HepG2 (cell line): Measurements from ENCODE around the gene CDH22. TPM values are rescaled to one million over a fixed set of nuclear protein-coding genes. Genes with fewer than 3 reads are reported as not detected.

Experiments used
- ATAC-seq: fragments of 200-7000 bp; cut with Tn5 transposase; 3 replicates; pipeline ENCODE4 v1.9.1; 2020; ENCODE audit warnings: mild to moderate bottlenecking, moderate library complexity
- BruUV-seq: library from RNA; stranded (reverse); fragments of 400-500 nt; replicated peaks from 2 replicates; lab custom pipeline; 2021; lab: Mats Ljungman, UMichigan
- CTCF ChIA-PET: fragments of 300-600 bp; formaldehyde crosslinking; extraction: SDS; loops from one replicate; lab custom pipeline; 2021; ENCODE audit warnings: low total read pairs, inconsistent platforms, low intra/inter-chr PET ratio; lab: Yijun Ruan, JAX
- POLR2A ChIA-PET: fragments of 350-600 bp; sonication (Branson Sonifier 250); formaldehyde crosslinking; loops from one replicate; lab custom pipeline; 2020; ENCODE audit warnings: antibody characterized with exemption, inconsistent platforms; lab: Yijun Ruan, JAX
- DNase-seq: peaks from one replicate; pipeline ENCODE4 v3.0.0-alpha.2; 2015; ENCODE audit warnings: low spot score
- FAIRE-seq: peaks from 3 replicates; lab custom pipeline; 2011; peaks lifted over from hg19 to GRCh38; lab: Jason Lieb, UNC
- H2AFZ ChIP-seq: one replicate; pipeline ENCODE4 v1.6.1; 2011; ENCODE audit warnings: low read length, inconsistent platforms
- H3K27ac ChIP-seq: fragments of 300-600 bp; 3 replicates; pipeline ENCODE4 v1.8.0; 2011; ENCODE audit warnings: mixed run types, mild to moderate bottlenecking, mixed read lengths, low read length, inconsistent platforms; ENCODE audit not compliant: insufficient read depth; ENCODE audit errors: extremely low read length
- H3K27me3 ChIP-seq, 2 experiments: fragments of 200-600 bp in 1 of 2; 2 replicates in 1 of 2; 3 replicates in 1 of 2; pipeline versions ENCODE4 v1.6.0 to v1.8.0; 2011; ENCODE audit warnings: low read length in 2 of 2, mild to moderate bottlenecking in 2 of 2, moderate library complexity in 2 of 2, inconsistent platforms in 1 of 2; ENCODE audit not compliant: insufficient read depth in 2 of 2, control insufficient read depth in 1 of 2
- H3K36me3 ChIP-seq, 2 experiments: fragments of 200-600 bp in 1 of 2; replicated peaks in 1 of 2; 2 replicates in 1 of 2; 3 replicates in 1 of 2; pipeline versions ENCODE4 v1.5.1 to v1.8.0; 2011; ENCODE audit warnings: low read length in 2 of 2, inconsistent platforms in 1 of 2; ENCODE audit not compliant: insufficient read depth in 2 of 2, control insufficient read depth in 1 of 2
- H3K4me1 ChIP-seq: 2 replicates; pipeline ENCODE4 v1.5.1; 2012; ENCODE audit warnings: low read length, inconsistent platforms; ENCODE audit not compliant: insufficient read depth
- H3K4me2 ChIP-seq: 2 replicates; pipeline ENCODE4 v1.6.0; 2011; ENCODE audit warnings: low read depth, low read length, inconsistent platforms
- H3K4me3 ChIP-seq, 3 experiments: fragments of 200-600 bp in 1 of 3; sonication (generic), shearing (Covaris generic) in 1 of 3; replicated peaks in 1 of 3; 2 replicates each; pipeline ENCODE4 v1.5.1; 2011 to 2016; ENCODE audit warnings: low read length in 3 of 3, inconsistent platforms in 2 of 3, low read depth in 2 of 3, mild to moderate bottlenecking in 2 of 3, control low read depth in 1 of 3, mixed read lengths in 1 of 3; ENCODE audit not compliant: insufficient read depth in 1 of 3
- H3K79me2 ChIP-seq: one replicate; pipeline ENCODE4 v1.6.1; 2011; ENCODE audit warnings: low read length, inconsistent platforms; ENCODE audit not compliant: insufficient read depth
- H3K9ac ChIP-seq: 2 replicates; pipeline ENCODE4 v1.6.0; 2011; ENCODE audit warnings: mild to moderate bottlenecking, low read depth, low read length, inconsistent platforms; ENCODE audit not compliant: insufficient read depth
- H3K9me3 ChIP-seq: 2 replicates; pipeline ENCODE4 v1.5.1; 2012; ENCODE audit warnings: mild to moderate bottlenecking, low read length
- H4K20me1 ChIP-seq: 2 replicates; pipeline ENCODE4 v1.6.0; 2011; ENCODE audit warnings: inconsistent platforms, mild to moderate bottlenecking, low read length, moderate library complexity; ENCODE audit not compliant: insufficient read depth
- GTF3A ChIP-seq: sonication (generic); formaldehyde crosslinking; conservative IDR thresholded peaks from 2 replicates; pipeline ENCODE4 v1.4.0; 2020; ENCODE audit warnings: mild to moderate bottlenecking, missing genetic modification reagents
- MZF1 ChIP-seq: sonication (generic); formaldehyde crosslinking; IDR thresholded peaks from 2 replicates; pipeline ENCODE4 v1.8.1; 2023; ENCODE audit warnings: mild to moderate bottlenecking, missing genetic modification reagents, borderline replicate concordance
- SMARCC2 ChIP-seq: fragments of 450-650 bp; IDR thresholded peaks from 2 replicates; pipeline ENCODE4 v1.6.1; 2017; ENCODE audit warnings: antibody characterized with exemption, mild to moderate bottlenecking
- TAF1 ChIP-seq: sonication (generic); formaldehyde crosslinking; IDR thresholded peaks from 2 replicates; pipeline ENCODE4 v1.4.0; 2020; ENCODE audit warnings: missing genetic modification reagents
- THAP11 ChIP-seq: IDR thresholded peaks from 2 replicates; pipeline ENCODE4 v1.6.1; 2016; ENCODE audit warnings: missing biosample characterization, missing genetic modification reagents
- ZFP37 ChIP-seq: sonication (generic); formaldehyde crosslinking; IDR thresholded peaks from 2 replicates; pipeline ENCODE4 v1.4.0; 2020; ENCODE audit warnings: missing genetic modification reagents, borderline replicate concordance
- ZNF839 ChIP-seq: sonication (generic); formaldehyde crosslinking; IDR thresholded peaks from 2 replicates; pipeline ENCODE4 v1.4.0; 2020; ENCODE audit warnings: missing genetic modification reagents, mild to moderate bottlenecking, borderline replicate concordance
- WGBS: methylation state at CpG from one replicate; pipeline ENCODE4 v1.1.6; 2017; ENCODE audit warnings: low lambda C conversion rate; 5-methylcytosine and 5-hydroxymethylcytosine counted together
- in situ Hi-C: cut with HindIII; loops from 2 replicates; pipeline ENCODE4 v1.10.0; 2017; ENCODE audit warnings: low pct_unique_long_range_greater_than_20kb; ENCODE audit not compliant: extremely low pct_ligation_motif_present
- intact Hi-C: fragments of 100-400 bp; cut with micrococcal nuclease; formaldehyde crosslinking; loops from one replicate; pipeline ENCODE4 v1.10.0; 2022; ENCODE audit not compliant: unreplicated experiment
- polyA plus RNA-seq, 8 experiments: library from polyadenylated mRNA; depleted of rRNA in 3 of 8; stranded (reverse) in 7 of 8; unstranded in 1 of 8; fragments of >200 nt; fragmentation: Illumina TruSeq in 4 of 8; extraction: Trizol in 4 of 8; gene quantifications; 2 replicates each; pipeline versions ENCODE4 v1.2.1 to v1.2.3, GENCODE V29; 2011 to 2016; ENCODE audit warnings: low read depth in 4 of 8, missing spikeins in 1 of 8, mixed read lengths in 1 of 8; ENCODE audit not compliant: insufficient read depth in 1 of 8
- total RNA-seq, 5 experiments: library from RNA; depleted of rRNA; stranded (reverse); fragments of >200 nt; fragmentation: Illumina TruSeq; extraction: Trizol; gene quantifications; 2 replicates each; pipeline ENCODE4 v1.2.3, GENCODE V29; 2016; ENCODE audit warnings: low read depth in 1 of 5
- TF ChIP-seq, protein P1 (sequence below): sonication (generic); formaldehyde crosslinking; IDR thresholded peaks from 2 replicates; pipeline ENCODE4 v1.9.0; 2021; ENCODE audit warnings: mild to moderate bottlenecking, missing genetic modification reagents
- TF ChIP-seq, protein P2 (sequence below): sonication (generic); formaldehyde crosslinking; IDR thresholded peaks from 2 replicates; pipeline ENCODE4 v1.4.0; 2020; ENCODE audit warnings: mild to moderate bottlenecking, low read depth, missing genetic modification reagents
- TF ChIP-seq, protein P3 (sequence below): IDR thresholded peaks from 2 replicates; pipeline ENCODE4 v1.6.1; 2016; ENCODE audit warnings: mild to moderate bottlenecking, missing biosample characterization, missing genetic modification reagents

Gene CDH22
- total and polyA plus RNA-seq, 2 of the 13 experiments (the other 11 are each of a cell fraction or from before 2014, with no cell fraction given): not detected

DNA sequence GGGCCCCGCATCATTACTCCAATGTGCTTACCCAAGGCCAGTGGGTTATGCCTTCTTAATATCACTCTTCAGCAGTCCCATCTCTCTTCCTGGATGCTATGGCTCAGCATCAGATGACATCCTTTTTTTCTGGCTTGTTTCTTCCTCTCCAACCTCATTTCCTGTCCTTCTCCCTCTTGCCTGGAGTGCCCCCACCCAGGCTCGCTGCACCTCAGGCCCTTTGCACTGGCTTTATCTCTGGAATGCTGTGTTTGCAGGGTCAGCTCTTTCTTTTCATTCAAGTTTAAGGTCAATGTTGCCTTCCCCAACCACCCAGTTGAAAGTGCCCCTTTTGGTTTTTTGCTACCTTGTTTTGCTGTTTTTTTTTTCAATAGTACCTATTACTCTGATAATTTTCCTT is 153.5 kb downstream of the CDH22 start:
- H2AFZ ChIP-seq: no peak overlapping the region
- in situ Hi-C loops (no loop called here), intact Hi-C loops (no loop called here)
- FAIRE-seq: no peak
- no peak overlapping the region for H3K4me2 ChIP-seq
- no peak overlapping the region for H3K9ac ChIP-seq
- no peak overlapping the region for H3K4me3 ChIP-seq
- no peaks in the 10 kb centered on the region for H3K9me3 ChIP-seq
- POLR2A ChIA-PET: no interaction called here
- H3K27ac ChIP-seq: no peak overlapping the region
- peaks cover 3% of the 10 kb centered on the region; the same call in 1 of the 2 replicates for H4K20me1 ChIP-seq
- H3K27me3 ChIP-seq: peaks cover 4 to 48% of the 10 kb centered on the region in 2 experiments; a peak in 4 of 5 replicates
- ATAC-seq: no peak
- peaks cover 9% of the 10 kb centered on the region; the same call in 1 of the 2 replicates for H3K4me1 ChIP-seq
- BruUV-seq: no TSS peak
- CTCF ChIA-PET: no interaction called here
- no peak for DNase-seq
- TF ChIP-seq SMARCC2 (no peak), ZFP37 (no peak), GTF3A (no peak)
- WGBS: 3% methylated on average over 2 of the region's 2 CpGs
- H3K79me2 ChIP-seq: no peaks in the 10 kb centered on the region
- no peaks in the 10 kb centered on the region for H3K36me3 ChIP-seq

DNA sequence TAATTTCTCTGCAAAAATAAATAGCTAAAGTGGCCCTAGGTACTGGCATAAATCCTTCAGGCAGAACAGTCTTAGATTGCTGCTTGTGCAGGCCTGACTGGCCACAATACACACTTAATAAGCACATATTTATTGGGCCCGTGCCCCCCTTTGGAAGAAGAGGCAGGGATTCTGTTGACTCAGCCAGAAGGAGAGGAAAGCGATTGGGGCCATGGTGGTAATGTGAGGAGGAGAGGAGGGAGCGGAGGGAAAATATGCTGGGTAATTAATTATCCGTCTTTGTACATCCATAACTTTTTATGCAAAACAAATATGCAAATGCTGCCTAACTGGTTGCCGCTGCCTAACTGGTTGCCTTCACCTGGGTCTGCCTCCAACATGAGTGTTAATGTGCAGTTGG is 154.0 kb downstream of the CDH22 start:
- no TSS peak for BruUV-seq
- DNase-seq (no peak), FAIRE-seq (no peak), ATAC-seq (no peak)
- no peak overlapping the region for H3K4me2 ChIP-seq
- H3K9ac ChIP-seq: no peak overlapping the region
- peaks cover 9% of the 10 kb centered on the region; the same call in 1 of the 2 replicates for H3K4me1 ChIP-seq
- H3K9me3 ChIP-seq: no peaks in the 10 kb centered on the region
- POLR2A ChIA-PET: no interaction called here
- no peak overlapping the region for H2AFZ ChIP-seq
- intact Hi-C loops (no loop called here), in situ Hi-C loops (no loop called here)
- H3K27me3 ChIP-seq: peaks cover 4 to 53% of the 10 kb centered on the region in 2 experiments; a peak in 4 of 5 replicates
- no peaks in the 10 kb centered on the region for H3K36me3 ChIP-seq
- CTCF ChIA-PET: no interaction called here
- H3K79me2 ChIP-seq: no peaks in the 10 kb centered on the region
- peaks cover 3% of the 10 kb centered on the region; the same call in 1 of the 2 replicates for H4K20me1 ChIP-seq
- no peak overlapping the region for H3K4me3 ChIP-seq
- WGBS: 14% methylated on average over 5 of the region's 5 CpGs
- no peak overlapping the region for H3K27ac ChIP-seq
- TF ChIP-seq, protein P1, sequence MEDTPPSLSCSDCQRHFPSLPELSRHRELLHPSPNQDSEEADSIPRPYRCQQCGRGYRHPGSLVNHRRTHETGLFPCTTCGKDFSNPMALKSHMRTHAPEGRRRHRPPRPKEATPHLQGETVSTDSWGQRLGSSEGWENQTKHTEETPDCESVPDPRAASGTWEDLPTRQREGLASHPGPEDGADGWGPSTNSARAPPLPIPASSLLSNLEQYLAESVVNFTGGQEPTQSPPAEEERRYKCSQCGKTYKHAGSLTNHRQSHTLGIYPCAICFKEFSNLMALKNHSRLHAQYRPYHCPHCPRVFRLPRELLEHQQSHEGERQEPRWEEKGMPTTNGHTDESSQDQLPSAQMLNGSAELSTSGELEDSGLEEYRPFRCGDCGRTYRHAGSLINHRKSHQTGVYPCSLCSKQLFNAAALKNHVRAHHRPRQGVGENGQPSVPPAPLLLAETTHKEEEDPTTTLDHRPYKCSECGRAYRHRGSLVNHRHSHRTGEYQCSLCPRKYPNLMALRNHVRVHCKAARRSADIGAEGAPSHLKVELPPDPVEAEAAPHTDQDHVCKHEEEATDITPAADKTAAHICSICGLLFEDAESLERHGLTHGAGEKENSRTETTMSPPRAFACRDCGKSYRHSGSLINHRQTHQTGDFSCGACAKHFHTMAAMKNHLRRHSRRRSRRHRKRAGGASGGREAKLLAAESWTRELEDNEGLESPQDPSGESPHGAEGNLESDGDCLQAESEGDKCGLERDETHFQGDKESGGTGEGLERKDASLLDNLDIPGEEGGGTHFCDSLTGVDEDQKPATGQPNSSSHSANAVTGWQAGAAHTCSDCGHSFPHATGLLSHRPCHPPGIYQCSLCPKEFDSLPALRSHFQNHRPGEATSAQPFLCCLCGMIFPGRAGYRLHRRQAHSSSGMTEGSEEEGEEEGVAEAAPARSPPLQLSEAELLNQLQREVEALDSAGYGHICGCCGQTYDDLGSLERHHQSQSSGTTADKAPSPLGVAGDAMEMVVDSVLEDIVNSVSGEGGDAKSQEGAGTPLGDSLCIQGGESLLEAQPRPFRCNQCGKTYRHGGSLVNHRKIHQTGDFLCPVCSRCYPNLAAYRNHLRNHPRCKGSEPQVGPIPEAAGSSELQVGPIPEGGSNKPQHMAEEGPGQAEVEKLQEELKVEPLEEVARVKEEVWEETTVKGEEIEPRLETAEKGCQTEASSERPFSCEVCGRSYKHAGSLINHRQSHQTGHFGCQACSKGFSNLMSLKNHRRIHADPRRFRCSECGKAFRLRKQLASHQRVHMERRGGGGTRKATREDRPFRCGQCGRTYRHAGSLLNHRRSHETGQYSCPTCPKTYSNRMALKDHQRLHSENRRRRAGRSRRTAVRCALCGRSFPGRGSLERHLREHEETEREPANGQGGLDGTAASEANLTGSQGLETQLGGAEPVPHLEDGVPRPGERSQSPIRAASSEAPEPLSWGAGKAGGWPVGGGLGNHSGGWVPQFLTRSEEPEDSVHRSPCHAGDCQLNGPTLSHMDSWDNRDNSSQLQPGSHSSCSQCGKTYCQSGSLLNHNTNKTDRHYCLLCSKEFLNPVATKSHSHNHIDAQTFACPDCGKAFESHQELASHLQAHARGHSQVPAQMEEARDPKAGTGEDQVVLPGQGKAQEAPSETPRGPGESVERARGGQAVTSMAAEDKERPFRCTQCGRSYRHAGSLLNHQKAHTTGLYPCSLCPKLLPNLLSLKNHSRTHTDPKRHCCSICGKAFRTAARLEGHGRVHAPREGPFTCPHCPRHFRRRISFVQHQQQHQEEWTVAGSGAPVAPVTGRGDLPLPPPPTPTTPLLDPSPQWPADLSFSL (CRISPR knock-in tag): no peak
- TF ChIP-seq TAF1 (no peak), MZF1 (CRISPR knock-in tag) (no peak), THAP11 (CRISPR knock-in tag) (no peak), ZNF839 (no peak)
- TF ChIP-seq, protein P2, sequence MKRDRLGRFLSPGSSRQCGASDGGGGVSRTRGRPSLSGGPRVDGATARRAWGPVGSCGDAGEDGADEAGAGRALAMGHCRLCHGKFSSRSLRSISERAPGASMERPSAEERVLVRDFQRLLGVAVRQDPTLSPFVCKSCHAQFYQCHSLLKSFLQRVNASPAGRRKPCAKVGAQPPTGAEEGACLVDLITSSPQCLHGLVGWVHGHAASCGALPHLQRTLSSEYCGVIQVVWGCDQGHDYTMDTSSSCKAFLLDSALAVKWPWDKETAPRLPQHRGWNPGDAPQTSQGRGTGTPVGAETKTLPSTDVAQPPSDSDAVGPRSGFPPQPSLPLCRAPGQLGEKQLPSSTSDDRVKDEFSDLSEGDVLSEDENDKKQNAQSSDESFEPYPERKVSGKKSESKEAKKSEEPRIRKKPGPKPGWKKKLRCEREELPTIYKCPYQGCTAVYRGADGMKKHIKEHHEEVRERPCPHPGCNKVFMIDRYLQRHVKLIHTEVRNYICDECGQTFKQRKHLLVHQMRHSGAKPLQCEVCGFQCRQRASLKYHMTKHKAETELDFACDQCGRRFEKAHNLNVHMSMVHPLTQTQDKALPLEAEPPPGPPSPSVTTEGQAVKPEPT (CRISPR knock-in tag): no peak
- TF ChIP-seq, protein P3, sequence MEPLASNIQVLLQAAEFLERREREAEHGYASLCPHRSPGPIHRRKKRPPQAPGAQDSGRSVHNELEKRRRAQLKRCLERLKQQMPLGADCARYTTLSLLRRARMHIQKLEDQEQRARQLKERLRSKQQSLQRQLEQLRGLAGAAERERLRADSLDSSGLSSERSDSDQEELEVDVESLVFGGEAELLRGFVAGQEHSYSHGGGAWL: no peak
